Activated naive CD4-positive, alpha-beta T cell (primary cell): ENCODE data around the gene TNFRSF11A.

ENCODE experiments used
- DNase-seq, 4 experiments: peaks; one replicate each; lab custom pipeline; 2025; lab: John Stamatoyannopoulos, UW

The TNFRSF11A gene

GRCh38 chr18:62325806-62326645 lies 916 bp downstream of the TNFRSF11A start:
- DNase-seq: peak in 1 of 4 experiments; percentile 3

- no peak for DNase-seq
Measured at GRCh38 chr18:62326646-62327348, 1.7 kb downstream of the TNFRSF11A start.

GRCh38 chr18:62327977-62328376 lies 2.9 kb downstream of the TNFRSF11A start:
- DNase-seq: no peak

GRCh38 chr18:62328586-62329525 lies 3.7 kb downstream of the TNFRSF11A start:
- DNase-seq: no peak

- no peak for DNase-seq
Measured at GRCh38 chr18:62329691-62330454, 4.8 kb downstream of the TNFRSF11A start.

- DNase-seq: no peak
Measured at GRCh38 chr18:62330650-62331049, 5.5 kb downstream of the TNFRSF11A start.

- DNase-seq: no peak
Measured at GRCh38 chr18:62331581-62332356, 6.7 kb downstream of the TNFRSF11A start.

GRCh38 chr18:62332431-62332830 lies 7.3 kb downstream of the TNFRSF11A start:
- no peak for DNase-seq

- no peak for DNase-seq
Measured at GRCh38 chr18:62332964-62333695, 8.0 kb downstream of the TNFRSF11A start.

GRCh38 chr18:62334120-62334519 lies 9.0 kb downstream of the TNFRSF11A start:
- DNase-seq: no peak

GRCh38 chr18:62335494-62335893 lies 10.4 kb downstream of the TNFRSF11A start:
- no peak for DNase-seq

- DNase-seq: no peak
Measured at GRCh38 chr18:62336618-62337017, 11.5 kb downstream of the TNFRSF11A start.

- no peak for DNase-seq
Measured at GRCh38 chr18:62337336-62337735, 12.2 kb downstream of the TNFRSF11A start.

- DNase-seq: no peak
Measured at GRCh38 chr18:62338446-62339105, 13.5 kb downstream of the TNFRSF11A start.

GRCh38 chr18:62339106-62339988 lies 14.2 kb downstream of the TNFRSF11A start:
- DNase-seq: no peak

GRCh38 chr18:62340996-62341395 lies 15.9 kb downstream of the TNFRSF11A start:
- DNase-seq: no peak

- DNase-seq: no peak
Measured at GRCh38 chr18:62341473-62341872, 16.4 kb downstream of the TNFRSF11A start.

- DNase-seq: no peak
Measured at GRCh38 chr18:62342884-62343283, 17.8 kb downstream of the TNFRSF11A start.
